ENCODE measurements around the gene PRSS8. TPM values are rescaled to one million over a fixed set of nuclear protein-coding genes. Genes with fewer than 3 reads are reported as not detected.

The PRSS8 gene
- total RNA-seq, 2 donors from 2014 or later: 2.4 TPM; not detected in 1

- no peak for TF ChIP-seq CTCF (IDR thresholded peaks at IDR 0.05)
- Histone ChIP-seq H3K4me3 (peak overlapping the region; percentile 63 to 88), H3K27ac (peak overlapping the region in 1 of 2 donors; percentile 86), H3K27me3 (no peaks in the 10 kb centered on the region), H3K9me3 (no peaks in the 10 kb centered on the region), H3K36me3 (peaks cover 15% of the 10 kb centered on the region), H3K4me1 (peaks cover 0 to 26% of the 10 kb centered on the region in 2 donors)
- no peak for DNase-seq (ENCODE audit: low spot score)
Measured at GRCh38 chr16:31093132-31093703, 42.3 kb downstream of the PRSS8 start.

GRCh38 chr16:31092330-31092729, 43.2 kb downstream of the PRSS8 start:
- no peak for TF ChIP-seq CTCF (IDR thresholded peaks at IDR 0.05)
- no peak for DNase-seq (ENCODE audit: low spot score)
- Histone ChIP-seq H3K9me3 (no peaks in the 10 kb centered on the region), H3K27me3 (no peaks in the 10 kb centered on the region), H3K36me3 (peaks cover 15% of the 10 kb centered on the region), H3K4me1 (peaks cover 0 to 26% of the 10 kb centered on the region in 2 donors), H3K27ac (no peak overlapping the region), H3K4me3 (no peak overlapping the region)

- no peak for TF ChIP-seq CTCF (IDR thresholded peaks at IDR 0.05)
- Histone ChIP-seq H3K4me3 (no peak overlapping the region), H3K36me3 (peaks cover 15% of the 10 kb centered on the region), H3K27me3 (no peaks in the 10 kb centered on the region), H3K9me3 (no peaks in the 10 kb centered on the region), H3K4me1 (peaks cover 0 to 23% of the 10 kb centered on the region in 2 donors), H3K27ac (no peak overlapping the region)
- no peak for DNase-seq (ENCODE audit: low spot score)
Measured at GRCh38 chr16:31090540-31090939, 45.0 kb downstream of the PRSS8 start.

- no peak for DNase-seq (ENCODE audit: low spot score)
- no peaks in the 10 kb centered on the region for H3K9me3 ChIP-seq
- no peak overlapping the region for H3K27ac ChIP-seq
- no peaks in the 10 kb centered on the region for H3K27me3 ChIP-seq
- peaks cover 0 to 16% of the 10 kb centered on the region in 2 donors for H3K4me1 ChIP-seq
- TF ChIP-seq CTCF (IDR thresholded peaks at IDR 0.05): no peak
- peaks cover 16% of the 10 kb centered on the region for H3K36me3 ChIP-seq
- H3K4me3 ChIP-seq: no peak overlapping the region
Measured at GRCh38 chr16:31089199-31089598, 46.3 kb downstream of the PRSS8 start.

- peaks cover 22% of the 10 kb centered on the region for H3K36me3 ChIP-seq
- no peak within 1 kb of the TSS for H3K4me3 ChIP-seq
- TF ChIP-seq CTCF (IDR thresholded peaks at IDR 0.05): no peak
- no peak within 1 kb of the TSS for H3K27ac ChIP-seq
- no peaks in the 10 kb centered on the region for H3K27me3 ChIP-seq
- H3K9me3 ChIP-seq: no peaks in the 10 kb centered on the region
- H3K4me1 ChIP-seq: peaks cover 0 to 11% of the 10 kb centered on the region in 2 donors
- DNase-seq (ENCODE audit: low spot score): no peak
Measured at GRCh38 chr16:31088459-31089183, 46.9 kb downstream of the PRSS8 start, which contains the start of gene PRSS53. TSS of gene PRSS53 (minus strand) at chr16:31088943. CDS start at chr16:31088809, 134 bp downstream.

All from right atrium auricular region (tissue), 2 donors.